Amniotic epithelial cell (primary cell): Measurements from ENCODE around the gene MRPL48.
"Not testable (repeated sequence)": the region's sequence is repeated elsewhere in the genome, so short reads cannot be mapped to it uniquely, and the experiment has no call there.

ENCODE experiments used
- DNase-seq: peaks from one replicate; pipeline ENCODE4 v3.0.0-alpha.2; 2010; ENCODE audit warnings: low read depth

The MRPL48 gene

DNA sequence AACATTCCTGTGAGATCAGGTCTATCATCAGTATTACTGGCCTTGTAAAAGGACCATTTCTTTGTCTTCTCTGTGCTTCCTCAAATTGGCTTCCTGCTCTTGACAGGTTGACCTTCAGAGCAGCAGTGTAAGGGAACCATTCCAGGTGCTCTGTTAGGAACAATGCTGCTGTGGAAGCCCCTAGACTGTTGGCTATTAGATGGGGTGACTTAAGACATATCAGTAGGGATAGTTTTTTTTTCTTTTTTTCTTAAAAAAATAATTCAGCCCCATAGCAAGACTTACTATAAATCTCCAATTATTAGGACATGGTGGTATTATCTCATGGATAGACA, 51.4 kb downstream of the MRPL48 start:
- DNase-seq: no peak

DNA sequence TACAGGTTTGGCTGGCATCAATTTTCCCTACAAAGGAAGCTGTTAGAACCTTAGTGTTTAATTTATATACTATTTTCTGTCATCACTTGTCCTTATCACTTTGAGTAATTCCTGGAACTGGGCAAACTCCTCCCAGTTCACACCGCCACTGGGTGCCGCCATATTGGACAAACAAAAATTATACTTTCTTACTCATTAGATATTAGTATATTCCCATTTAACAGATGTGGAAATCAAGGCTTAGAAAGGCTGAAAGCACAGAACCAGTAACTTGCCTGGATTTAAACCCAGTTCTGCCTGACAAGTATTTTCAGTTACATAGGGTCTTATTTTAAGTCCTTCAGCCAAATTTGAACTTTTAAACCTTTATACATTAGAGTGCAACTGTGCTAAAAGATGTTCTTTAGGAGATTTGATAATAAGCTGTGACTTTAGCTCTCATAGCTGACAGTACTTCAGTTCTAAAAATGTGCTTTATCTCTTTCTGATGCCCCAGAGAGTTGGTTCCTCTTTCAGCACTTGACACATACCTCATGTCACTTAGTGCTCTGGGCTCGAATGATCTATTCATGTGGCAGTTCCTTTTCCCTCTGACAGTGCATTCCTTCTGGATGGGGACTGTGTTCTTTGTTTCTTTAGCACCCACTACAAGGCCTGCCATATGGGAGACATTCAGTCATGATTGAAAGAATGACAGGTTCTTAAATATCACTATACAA, 63.5 kb downstream of the MRPL48 start:
- DNase-seq: no peak

DNA sequence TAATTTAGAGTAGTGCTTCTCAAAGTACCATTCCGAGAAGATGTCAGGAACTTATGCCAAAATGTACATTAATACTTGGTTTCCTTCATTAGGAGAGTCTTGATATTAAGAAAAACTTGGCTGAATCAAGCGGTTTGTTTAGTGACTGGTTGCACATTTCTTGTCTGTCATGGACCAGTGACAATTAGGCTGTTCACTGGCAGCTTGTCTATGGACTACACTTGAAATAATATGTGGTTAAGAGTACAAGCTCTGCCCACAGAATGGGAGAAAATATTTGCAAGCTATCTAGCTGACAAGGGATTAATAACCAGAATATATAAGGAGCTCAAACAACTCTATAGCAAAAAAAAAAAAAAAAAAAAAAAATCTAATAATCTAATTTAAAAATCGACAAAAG, 64.4 kb downstream of the MRPL48 start:
- DNase-seq: no peak

DNA sequence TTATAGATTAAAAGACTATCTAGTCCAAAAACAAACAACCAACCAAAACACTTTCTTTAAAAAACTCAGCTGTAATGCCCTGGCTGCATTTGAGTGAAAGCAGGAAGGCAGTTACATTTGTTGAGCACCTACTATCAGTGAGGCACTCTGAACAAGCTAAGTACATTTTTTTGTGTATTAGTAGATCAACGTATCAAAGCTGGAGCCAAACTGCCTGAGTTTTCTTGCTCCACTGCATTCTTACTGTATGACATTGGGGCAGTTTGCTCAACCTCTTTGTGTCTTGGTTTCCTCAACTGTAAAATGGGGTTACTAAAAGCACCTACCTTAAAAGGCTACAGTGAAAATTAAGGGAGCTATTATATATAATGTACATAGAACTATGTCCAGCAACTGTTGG, 67.0 kb downstream of the MRPL48 start:
- peak; percentile 55 for DNase-seq

DNA sequence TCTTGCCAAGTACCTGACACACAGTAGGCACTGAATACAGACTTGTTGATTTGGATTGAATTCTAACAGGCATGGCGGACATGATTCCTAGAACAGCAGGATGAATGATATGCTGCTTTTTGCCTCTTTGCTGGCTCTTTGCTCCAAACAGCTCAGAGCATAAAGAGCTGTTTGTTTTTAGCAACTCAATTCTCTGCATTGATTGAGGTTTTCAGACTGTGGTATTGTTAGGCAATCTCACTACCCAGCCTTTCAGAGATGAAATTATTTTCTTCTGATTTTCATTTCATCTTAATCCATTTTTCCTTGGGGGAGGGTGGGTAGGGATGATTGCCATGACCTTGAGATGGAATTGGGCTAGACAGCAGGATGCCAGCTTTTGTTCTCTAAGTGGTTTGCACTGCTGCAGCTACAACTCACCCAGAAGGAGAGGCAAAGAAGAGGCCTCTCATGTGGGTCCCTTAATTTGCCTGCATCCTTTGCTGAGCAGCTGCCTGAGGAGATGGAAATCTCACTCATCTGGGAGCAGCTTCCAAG, 68.4 kb downstream of the MRPL48 start:
- DNase-seq: no peak

DNA sequence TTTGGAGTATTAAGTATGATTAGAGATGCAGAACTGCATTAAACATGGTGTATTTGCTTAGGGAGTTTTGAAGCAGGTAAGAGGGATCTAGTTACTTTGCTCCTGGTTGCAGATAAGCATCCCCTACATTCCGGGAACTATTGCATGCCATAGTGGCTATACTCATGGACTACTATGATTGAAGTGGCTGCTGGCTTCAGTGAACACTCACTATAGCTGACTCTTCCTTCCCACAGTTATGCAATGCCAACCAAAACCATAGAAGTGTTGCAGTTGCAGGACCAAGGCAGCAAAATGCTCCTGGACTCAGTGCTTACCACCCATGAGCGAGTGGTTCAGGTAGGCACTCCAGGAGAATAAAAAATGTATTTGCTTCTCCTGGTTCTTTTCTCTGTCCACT, 72.0 kb downstream of the MRPL48 start:
- DNase-seq: peak; percentile 35

DNA sequence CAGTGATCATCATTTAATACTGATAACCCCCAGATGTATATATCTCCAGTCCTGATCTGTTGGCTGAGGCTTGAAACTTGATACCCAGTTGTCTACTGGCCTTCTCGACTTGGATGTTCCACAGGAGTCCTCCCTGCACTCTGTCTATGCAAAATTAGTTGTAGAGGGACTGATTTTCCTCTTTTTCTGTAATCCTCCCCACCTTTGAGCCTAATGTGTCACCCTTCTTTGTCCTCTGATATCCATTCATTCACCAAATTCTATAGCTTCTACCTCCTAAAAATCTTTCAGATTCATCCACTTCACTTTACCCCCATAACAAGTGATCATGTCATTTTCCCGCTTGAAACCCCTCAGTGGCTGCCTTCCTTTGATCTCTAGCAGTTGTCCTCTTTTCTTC, 72.5 kb downstream of the MRPL48 start:
- DNase-seq: no peak

DNA sequence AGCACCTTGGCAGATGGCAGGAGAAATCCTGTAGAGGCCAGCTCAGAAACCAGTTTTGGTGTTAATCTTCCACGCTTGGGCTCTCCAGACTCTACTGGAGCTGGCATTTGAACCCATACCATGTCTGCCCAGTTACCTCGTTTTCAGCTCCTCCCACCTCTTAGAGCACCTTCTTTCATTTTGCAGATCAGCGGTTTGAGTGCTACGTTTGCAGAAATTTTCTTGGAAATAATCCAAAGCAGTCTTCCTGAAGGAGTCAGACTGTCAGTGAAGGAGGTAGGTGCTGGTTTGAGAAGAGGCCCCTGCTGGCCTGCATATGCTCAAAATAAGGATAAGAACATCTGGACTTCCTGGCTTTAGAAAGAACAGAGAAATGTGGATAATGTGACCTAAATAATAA, 75.3 kb downstream of the MRPL48 start:
- DNase-seq: peak; percentile 29

DNA sequence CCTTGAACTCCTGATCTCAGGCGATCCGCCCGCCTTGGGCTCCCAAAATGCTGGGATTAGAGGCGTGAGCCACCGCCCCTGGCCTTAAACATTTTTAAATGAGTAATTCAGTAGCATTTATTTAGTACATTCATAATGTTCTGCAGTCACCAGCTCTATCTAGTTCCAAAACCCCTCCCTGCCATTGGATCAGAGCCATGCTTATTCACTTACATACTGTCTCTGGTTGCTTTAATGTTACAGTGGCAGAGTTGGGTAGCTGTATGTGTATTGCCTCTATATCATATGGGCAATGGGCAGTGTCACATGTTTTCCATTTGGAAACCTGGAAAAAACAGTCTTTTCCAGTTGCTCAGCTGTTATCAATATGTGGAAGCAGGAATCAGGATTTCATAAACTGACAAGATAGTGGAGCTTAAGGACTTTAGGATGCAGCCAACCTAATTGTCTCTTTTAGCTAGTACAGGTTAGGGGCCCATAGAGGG, 78.5 kb downstream of the MRPL48 start:
- DNase-seq: peak; percentile 54

DNA sequence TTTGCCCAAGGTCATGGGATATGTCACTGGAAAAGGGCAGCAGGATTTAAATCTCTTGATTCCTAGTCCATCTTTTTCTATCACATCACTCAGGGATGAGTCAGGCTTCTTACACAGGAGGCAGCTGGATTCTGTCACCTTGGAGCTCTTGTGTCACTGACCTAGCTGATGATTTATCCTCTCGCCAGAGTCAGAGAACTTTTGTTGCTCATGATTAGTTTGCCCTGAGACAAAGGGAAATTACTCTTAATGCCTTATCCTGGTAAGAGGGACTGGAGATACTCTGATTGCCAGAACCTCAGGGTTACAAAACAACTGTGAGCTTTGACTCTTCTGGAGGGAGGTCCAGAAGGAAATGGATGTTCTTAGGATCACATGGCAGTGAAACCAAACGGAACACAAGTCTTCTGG, 78.9 kb downstream of the MRPL48 start:
- DNase-seq: peak; percentile 97

DNA sequence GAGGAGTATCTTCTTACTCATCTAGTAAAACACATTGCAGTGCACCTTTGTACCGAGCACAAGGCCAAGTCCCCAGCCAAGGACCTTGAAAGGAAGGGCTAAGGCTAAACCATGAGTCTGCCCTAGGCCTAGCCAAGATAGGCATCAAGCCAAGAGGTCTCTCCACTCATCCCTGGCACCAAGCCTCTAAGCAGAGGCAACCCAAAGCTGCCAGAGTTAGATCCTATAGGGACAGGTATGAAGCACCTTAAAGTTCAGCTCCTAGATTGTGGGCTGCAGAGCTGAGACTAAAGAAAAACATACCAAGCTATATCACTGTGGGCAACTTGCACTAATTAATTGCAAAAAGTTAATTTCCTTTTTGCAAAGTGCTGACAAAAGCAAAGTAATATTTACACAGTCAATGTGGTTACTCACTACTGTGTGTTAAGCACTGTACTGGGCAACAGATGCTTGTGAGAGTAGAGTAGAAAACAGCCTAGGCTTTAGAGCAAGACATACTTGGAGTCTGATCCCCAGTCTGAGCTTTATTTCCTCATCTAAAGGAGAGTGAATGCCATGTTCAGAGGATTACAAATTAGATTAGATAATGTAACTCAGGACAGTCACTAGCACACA, 81.8 kb downstream of the MRPL48 start:
- peak; percentile 66 for DNase-seq

DNA sequence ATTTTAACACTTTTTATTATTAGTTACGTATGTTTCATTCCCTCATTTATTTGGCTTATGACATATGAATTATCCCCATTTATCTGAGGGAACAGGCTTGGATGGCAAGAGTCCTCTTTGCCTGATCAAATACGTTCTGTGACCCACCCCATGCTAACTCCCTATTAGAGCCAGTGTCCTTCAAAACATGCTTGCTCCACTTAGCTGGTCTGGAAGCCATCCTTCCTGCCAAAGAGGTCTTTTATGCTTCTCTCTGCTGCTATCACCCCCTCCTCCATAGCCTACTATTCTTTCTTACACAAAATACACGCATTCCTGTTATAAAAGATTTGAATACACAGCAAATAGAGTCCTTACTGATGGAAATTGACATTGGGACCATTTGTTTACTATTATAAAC, 82.6 kb downstream of the MRPL48 start:
- no peak for DNase-seq

DNA sequence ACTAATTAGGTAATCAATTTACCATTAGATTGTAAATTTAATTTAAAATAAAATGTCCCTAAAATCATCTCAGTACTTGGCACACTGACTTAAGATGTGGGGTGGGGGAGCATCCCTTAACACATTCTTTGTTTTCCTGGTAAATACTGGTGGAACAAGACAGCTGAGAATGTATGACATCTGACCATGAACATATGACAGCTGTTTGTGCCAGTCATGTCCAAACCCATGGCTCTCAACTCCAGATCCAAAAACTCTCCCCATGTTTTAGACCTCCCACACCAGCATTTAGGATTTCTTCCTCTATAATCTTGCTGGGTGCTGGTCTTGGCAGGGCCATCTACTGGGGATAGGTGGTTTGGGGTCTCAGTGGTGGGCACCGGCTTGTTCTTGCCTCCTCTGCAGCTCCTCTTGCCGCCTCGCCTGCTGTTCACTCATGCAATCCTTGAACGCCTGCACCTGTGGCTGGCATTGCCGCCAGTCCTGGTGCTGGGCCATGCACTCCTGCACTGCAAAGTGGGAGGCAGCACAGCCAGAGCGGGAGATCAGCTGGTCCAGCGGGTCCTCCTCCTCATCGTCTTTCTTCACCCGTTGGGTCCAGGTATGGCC, 85.2 kb downstream of the MRPL48 start:
- no peak for DNase-seq

DNA sequence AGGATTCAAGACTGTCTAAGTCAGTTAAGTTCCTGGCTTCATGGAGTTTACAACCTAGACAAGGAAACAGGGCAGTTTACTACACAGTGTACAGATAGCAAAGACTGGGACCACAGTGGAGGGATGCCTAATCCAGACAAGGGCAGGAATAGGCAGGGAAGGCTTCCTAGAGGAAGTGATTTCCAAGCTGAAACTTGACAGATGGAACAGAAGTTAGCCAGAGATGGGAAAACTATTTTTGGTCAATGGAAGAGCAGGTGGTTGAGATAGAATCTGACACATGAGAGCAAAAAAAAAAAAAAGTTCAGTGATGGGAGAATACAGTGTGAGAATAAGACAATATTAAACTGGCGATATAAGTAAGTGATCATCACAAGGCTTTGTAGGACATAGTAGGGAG, 87.7 kb downstream of the MRPL48 start:
- DNase-seq: no peak

DNA sequence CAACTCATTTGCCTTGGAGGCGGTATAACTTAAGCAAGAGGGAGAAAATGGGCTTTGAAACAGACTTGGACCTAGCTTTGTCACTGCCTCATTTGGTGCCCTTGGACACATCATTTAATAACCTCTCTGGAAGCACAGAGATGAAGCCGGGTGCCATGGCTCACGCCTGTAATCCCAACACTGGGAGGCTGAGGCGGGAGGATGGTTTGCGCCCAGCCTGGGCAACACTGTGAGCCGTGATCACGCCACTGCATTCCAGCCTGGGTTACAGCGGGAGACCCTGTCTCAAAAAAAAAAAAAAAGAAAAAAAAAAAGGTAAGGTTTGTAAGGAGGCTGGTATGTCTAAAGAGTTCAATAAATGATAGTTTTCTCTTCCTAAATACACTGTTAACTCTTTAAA, 88.2 kb downstream of the MRPL48 start:
- DNase-seq: no peak

DNA sequence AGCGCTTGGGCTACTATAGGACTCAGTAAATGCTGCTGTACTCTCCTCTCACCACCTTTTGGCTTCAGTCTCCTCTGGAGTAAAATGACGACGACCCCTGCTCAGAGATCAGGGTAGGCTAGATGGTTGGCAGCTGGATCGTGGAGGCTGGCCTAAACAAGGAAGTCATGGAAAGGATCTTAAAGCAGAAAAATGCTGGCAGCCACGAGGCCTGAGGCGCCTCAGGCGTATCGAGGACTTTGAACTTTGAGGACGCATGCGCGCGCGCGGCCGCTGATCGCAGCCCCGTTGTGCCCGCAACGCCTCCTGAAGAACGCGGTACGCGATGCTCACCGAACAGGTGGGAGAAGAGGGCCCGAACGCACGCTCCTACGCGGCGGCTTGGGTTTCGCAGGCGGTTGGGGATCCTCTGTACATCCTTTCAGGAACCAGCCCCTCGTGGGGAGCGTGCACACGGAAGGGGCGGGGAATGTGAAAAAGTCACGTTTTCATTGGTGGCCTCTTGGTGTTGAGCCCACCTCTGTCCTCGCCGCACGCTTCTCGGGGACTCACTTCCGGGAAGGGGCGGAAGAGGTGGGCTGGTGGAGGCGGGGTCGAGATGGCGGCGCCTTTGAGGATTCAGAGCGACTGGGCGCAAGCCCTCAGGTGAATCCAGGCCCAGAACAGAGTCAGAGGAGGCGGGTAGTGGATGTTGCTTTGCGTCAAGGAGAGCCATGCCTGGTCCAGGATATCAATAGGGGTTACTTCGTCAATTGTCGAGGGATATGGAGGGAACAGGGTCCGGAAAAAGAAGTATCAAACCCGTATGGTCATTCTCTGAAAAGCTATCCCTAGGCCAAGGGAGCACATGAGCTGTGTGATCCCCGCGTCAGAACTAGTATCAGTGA, 89.0 kb downstream of the MRPL48 start, which contains the start of the genes COA4 and PAAF1:
COA4 (minus strand) TSS at position 423 of the 887 bp plus-strand sequence. CDS start 3,468 bp downstream, outside the sequence.
PAAF1 (plus strand) TSS at position 576 of the 887 bp plus-strand sequence; CDS start at position 599, 23 bp downstream.
- peak; percentile 95 for DNase-seq

DNA sequence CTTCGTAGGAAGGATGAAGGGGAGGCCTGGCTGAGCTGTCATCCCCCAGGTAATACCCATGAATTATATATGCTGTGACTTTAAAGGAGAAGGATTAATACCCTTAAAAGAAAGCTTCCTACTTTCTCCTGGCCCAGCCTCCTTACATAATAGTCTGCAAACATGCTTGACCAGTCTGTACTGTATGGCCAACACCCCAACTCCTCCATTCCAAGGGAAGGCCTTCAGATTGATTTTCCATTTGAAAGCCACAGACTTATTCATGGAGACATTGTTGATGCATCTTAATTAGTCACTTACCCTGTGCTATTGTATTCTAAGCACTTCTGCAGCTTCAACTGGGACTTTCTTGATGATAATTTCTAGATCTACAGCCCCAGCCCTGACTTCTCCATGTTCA, 91.1 kb downstream of the MRPL48 start:
- DNase-seq: no peak

DNA sequence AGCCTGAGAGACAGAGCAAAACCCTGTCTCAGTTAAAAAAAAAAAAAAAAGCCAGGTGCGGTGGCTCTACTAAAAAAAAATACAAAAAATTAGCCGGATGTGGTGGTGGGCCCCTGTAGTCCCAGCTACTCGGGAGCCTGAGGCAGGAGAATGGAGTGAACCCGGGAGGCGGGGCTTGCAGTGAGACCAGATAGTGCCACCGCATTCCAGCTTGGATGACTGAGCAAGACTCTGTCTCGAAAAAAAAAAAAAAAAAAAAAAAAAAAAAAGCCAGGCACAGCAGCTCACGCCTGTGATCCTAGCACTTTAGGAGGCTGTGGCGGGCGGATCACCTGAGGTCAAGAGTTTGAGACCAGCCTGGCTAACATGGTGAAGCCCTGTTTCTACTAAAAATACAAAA, 92.8 kb downstream of the MRPL48 start:
- not testable (repeated sequence) for DNase-seq

DNA sequence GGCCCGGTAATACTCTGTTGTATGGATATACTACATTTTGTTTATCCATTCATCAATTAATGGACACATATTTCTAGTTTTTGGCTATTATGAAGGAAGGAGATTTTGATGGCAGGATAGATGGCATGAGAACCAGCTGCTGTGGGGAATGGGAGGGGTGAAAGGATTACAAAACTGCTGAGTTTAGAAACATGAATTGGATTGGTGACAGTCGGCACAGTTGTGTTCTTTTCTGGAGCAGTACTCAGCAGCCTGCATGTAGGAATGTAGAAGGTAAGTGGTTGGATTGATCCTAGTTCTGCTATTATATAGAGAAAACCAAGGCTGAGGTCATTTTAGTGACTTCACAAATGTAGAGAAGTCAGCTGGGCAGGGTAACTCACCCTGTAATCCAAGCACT, 96.2 kb downstream of the MRPL48 start:
- DNase-seq: no peak

DNA sequence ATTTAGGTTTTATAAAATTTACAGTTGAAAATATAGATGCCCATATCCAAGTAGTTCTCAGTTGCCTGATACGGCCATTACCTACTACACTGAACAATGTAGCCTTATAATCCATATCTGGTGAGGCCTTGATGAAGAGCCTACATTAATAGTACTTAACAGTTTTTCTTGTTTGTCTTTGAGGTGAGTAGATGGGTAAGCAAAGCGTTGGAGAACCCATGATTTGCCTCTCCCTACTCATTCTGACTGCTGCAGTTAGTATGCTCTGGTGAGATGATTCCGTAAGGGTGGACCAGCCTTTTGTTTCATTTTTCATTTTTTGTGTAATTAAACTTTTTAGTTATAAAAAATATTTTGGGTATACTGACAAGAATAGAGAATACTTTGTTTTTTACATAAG, 100.6 kb downstream of the MRPL48 start:
- no peak for DNase-seq

DNA sequence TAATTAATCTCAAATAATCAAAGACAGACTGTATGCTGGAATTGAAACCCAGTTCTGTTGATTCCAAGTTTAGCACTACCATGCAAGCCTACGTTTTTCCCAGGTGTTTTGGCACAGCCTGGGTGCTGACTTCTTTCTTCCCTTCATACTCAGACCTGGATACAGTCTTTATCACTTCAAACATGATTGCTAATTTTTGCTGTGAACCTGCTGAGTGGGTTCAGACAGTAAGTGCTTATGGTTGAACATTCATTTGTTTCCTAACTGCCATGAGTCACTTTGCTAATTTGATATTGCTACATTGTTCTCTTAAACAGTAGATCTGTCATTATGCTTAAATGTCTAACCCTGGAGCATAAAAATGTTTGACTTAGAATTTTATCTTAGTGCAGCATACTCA, 101.3 kb downstream of the MRPL48 start:
- peak; percentile 78 for DNase-seq

DNA sequence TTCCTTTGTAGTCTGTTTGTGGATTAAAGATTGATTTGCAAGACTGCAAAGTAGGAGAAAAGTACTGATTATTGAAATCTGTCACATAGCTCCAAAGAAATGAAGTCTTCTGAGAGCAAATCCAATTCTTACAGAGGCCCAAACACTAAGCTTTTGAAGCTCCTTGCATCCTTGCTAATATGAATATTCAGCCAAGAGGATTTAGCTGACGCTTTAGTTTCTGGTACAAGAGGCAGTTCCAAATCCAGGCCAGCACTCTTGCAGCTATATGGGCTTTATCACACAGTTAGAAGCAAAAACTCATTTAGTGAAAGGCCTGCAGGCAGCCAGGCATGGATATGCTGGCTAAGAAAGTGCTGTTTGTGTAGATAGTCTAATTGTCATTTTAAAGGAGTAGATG, 101.9 kb downstream of the MRPL48 start:
- DNase-seq: no peak
